GM23248 (cell line): ENCODE measurements around the gene PANX2. TPM values are rescaled to one million over a fixed set of nuclear protein-coding genes. Genes with fewer than 3 reads are reported as not detected.
A peak's percentile ranks its signal among the peaks of the same experiment; 100 is the strongest.

Experiments used
- DNase-seq: peaks from one replicate; pipeline ENCODE4 v3.0.0-alpha.2; 2015
- H2AFZ ChIP-seq: fragments of 200-600 bp; sonication (generic); 2 replicates; pipeline ENCODE4 v1.6.1; 2016; ENCODE audit warnings: antibody characterized with exemption
- H3F3A ChIP-seq: fragments of 200-600 bp; sonication (generic); 2 replicates; pipeline ENCODE4 v1.6.1; 2016; ENCODE audit warnings: mild to moderate bottlenecking, antibody characterized with exemption, mixed run types; ENCODE audit not compliant: insufficient read depth
- H3K27ac ChIP-seq: fragments of 200-600 bp; sonication (generic); 2 replicates; pipeline ENCODE4 v1.5.1; 2016; ENCODE audit warnings: mild to moderate bottlenecking
- H3K27me3 ChIP-seq: fragments of 200-600 bp; sonication (generic); replicated peaks from 2 replicates; pipeline ENCODE4 v1.6.1; 2016; ENCODE audit warnings: mild to moderate bottlenecking; ENCODE audit not compliant: insufficient read depth
- H3K36me3 ChIP-seq: fragments of 200-600 bp; sonication (generic); 2 replicates; pipeline ENCODE4 v1.6.1; 2016; ENCODE audit warnings: low read depth, mild to moderate bottlenecking
- H3K4me1 ChIP-seq: fragments of 200-600 bp; sonication (generic); 2 replicates; pipeline ENCODE4 v1.6.1; 2016; ENCODE audit warnings: mild to moderate bottlenecking; ENCODE audit not compliant: insufficient read depth
- H3K4me2 ChIP-seq: fragments of 200-600 bp; sonication (generic); one replicate; pipeline ENCODE4 v1.6.1; 2016; ENCODE audit warnings: mild to moderate bottlenecking; ENCODE audit not compliant: unreplicated experiment
- H3K4me3 ChIP-seq: fragments of 200-600 bp; sonication (generic); 2 replicates; pipeline ENCODE4 v1.5.1; 2016; ENCODE audit warnings: mild to moderate bottlenecking
- H3K79me2 ChIP-seq: fragments of 200-600 bp; sonication (generic); 2 replicates; pipeline ENCODE4 v1.6.1; 2016; ENCODE audit warnings: mild to moderate bottlenecking; ENCODE audit not compliant: insufficient read depth
- H3K9ac ChIP-seq: fragments of 200-600 bp; sonication (generic); 2 replicates; pipeline ENCODE4 v1.6.1; 2016; ENCODE audit warnings: mild to moderate bottlenecking
- H3K9me2 ChIP-seq: fragments of 200-600 bp; sonication (generic); 2 replicates; pipeline ENCODE4 v1.6.1; 2016; ENCODE audit warnings: mixed run types, mild to moderate bottlenecking, moderate library complexity; ENCODE audit not compliant: insufficient read depth
- H3K9me3 ChIP-seq: fragments of 200-600 bp; sonication (generic); one replicate; pipeline ENCODE4 v1.6.1; 2017; ENCODE audit warnings: low read depth
- H4K20me1 ChIP-seq: fragments of 200-600 bp; sonication (generic); 2 replicates; pipeline ENCODE4 v1.6.0; 2016; ENCODE audit not compliant: insufficient read depth
- EZH2 ChIP-seq: fragments of 200-600 bp; sonication (generic); IDR thresholded peaks from 2 replicates; pipeline ENCODE4 v1.6.1; 2018; ENCODE audit warnings: antibody characterized with exemption, mild to moderate bottlenecking; ENCODE audit not compliant: insufficient read depth, poor library complexity, severe bottlenecking
- EZH2phosphoT487 ChIP-seq: fragments of 200-600 bp; sonication (generic); IDR thresholded peaks from 2 replicates; pipeline ENCODE4 v1.6.1; 2018; ENCODE audit warnings: antibody characterized with exemption, moderate library complexity, mild to moderate bottlenecking, low read depth; ENCODE audit not compliant: insufficient read depth
- WGBS, 2 experiments: methylation state at CpG; one replicate each; pipeline ENCODE4 v1.1.6; 2015 to 2017; ENCODE audit warnings: low lambda C conversion rate in 2 of 2, low coverage in 1 of 2; ENCODE audit errors: missing lambda C conversion rate in 2 of 2; 5-methylcytosine and 5-hydroxymethylcytosine counted together
- in situ Hi-C: fragments of 300-500 bp; cut with MboI; formaldehyde crosslinking; loops from 2 replicates; pipeline ENCODE4 v1.15.0; 2020
- polyA plus RNA-seq: library from polyadenylated mRNA; unstranded; fragments of >200 nt; fragmentation: Nextera tagmentation; extraction: Ambion mirVana; gene quantifications from 2 replicates; pipeline ENCODE4 v1.2.1, GENCODE V29; 2016
- total RNA-seq: library from RNA; depleted of rRNA; stranded (reverse); fragments of >200 nt; shearing (Covaris generic); gene quantifications from 2 replicates; pipeline ENCODE4 v1.2.3, GENCODE V29; 2014

The PANX2 gene
- total and polyA plus RNA-seq, 2 experiments from 2014 or later: 0.18 TPM; not detected in 1

DNA sequence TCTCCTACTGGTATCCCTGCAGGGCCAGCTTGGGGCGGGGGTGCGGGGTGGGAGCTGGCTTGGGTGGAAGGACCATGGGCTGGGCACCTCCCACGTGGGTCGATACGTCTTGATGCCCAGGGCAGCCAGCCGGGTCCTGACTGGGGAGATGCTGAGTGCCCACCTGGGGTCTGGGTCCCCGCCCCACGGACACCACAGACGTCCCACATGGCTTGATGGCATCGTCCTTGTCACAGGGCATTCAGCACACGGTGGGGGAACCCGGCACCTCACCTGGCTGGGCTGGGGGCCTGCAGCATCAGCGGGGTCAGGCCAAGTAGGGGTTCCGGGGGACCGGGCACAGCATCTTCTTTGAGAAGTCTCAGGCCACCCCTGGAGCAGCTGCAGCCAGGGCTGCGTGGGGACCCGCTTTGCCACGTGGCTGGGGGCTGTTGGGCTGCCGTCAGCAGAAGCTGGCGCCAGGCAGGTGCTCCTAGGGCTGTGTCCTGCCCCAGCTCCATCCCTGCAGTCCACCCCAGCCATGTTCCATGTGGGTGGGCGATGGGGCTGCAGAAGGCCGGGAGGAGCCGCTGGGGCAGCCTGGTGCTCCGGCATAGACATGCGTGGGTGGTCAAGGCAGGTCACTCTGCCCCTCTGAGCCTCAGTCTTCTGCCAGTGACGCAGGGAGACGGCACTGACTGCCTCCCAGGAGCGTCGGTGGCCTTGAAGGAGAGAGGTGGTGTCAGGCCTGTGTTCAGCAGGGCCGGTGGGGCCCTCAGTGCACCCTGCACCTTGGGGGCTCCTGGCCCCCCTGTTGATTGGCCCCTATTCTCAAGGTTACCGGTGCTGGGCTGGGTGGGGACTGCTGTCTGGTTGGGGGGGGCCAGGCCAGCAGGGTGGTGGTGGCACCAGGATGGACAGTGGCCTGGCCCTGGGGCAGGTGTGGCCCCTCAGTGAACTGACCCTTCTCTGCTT is 38.7 kb downstream of the PANX2 start:
- WGBS, 2 experiments: 70 to 75% methylated on average over 27 to 28 of the region's 31 CpGs
- Histone ChIP-seq H3K36me3 (0 out of 2 replicates have a peak, but pooled peaks cover 15% of the 10 kb centered on the region), H4K20me1 (no peaks in the 10 kb centered on the region; the same call in 1 of the 2 replicates), H3K9me2 (no peaks in the 10 kb centered on the region), H3K9ac (no peak overlapping the region), H3K4me1 (no peaks in the 10 kb centered on the region), H3K79me2 (peaks cover 41% of the 10 kb centered on the region), H3K9me3 (no peaks in the 10 kb centered on the region), H2AFZ (no peak overlapping the region), H3K27ac (no peak overlapping the region), H3K27me3 (no peaks in the 10 kb centered on the region), H3F3A (peaks cover 8% of the 10 kb centered on the region; the same call in 1 of the 2 replicates), H3K4me3 (no peak overlapping the region), H3K4me2 (no peak overlapping the region)
- DNase-seq: no peak
- in situ Hi-C loops: no loop called here
- TF ChIP-seq EZH2phosphoT487: no peak
- TF ChIP-seq EZH2: no peak

DNA sequence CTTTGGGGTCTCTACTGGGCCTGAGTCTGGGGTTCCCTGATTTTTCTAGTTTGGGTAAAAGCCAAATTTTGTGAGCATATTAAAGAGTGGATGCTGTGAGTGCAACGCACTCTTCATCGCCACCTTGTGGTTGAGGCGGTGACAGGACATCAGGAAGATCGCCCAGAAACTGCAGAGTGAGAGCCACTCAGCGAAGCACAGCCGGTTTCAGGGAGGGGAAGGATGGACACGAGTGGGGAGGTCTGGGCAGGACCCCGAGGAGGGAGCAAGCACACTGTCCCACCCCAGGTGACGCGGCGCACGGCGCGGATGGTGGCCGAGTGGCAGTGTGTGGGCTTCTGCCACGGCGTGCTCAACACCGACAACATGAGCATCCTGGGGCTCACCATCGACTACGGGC is 39.4 kb downstream of the PANX2 start:
- 61 to 66% methylated on average over 20 of the region's 20 CpGs for WGBS, 2 experiments
- H4K20me1 ChIP-seq: no peaks in the 10 kb centered on the region; the same call in 1 of the 2 replicates
- H3K36me3 ChIP-seq: 0 out of 2 replicates have a peak, but pooled peaks cover 15% of the 10 kb centered on the region

GRCh38 chr22:50210378-50211139 is 40.0 kb downstream of the PANX2 start:
- H3K4me2 ChIP-seq: no peak overlapping the region
- no peaks in the 10 kb centered on the region; the same call in 1 of the 2 replicates for H4K20me1 ChIP-seq
- TF ChIP-seq EZH2 (no peak), EZH2phosphoT487 (no peak)
- H2AFZ ChIP-seq: no peak overlapping the region
- H3K9me3 ChIP-seq: no peaks in the 10 kb centered on the region
- H3K79me2 ChIP-seq: peaks cover 44% of the 10 kb centered on the region
- no peak for DNase-seq
- in situ Hi-C loops: no loop called here
- H3K27me3 ChIP-seq: no peaks in the 10 kb centered on the region
- WGBS, 2 experiments: 88 to 90% methylated on average over 32 of the region's 32 CpGs
- no peak overlapping the region for H3K4me3 ChIP-seq
- peaks cover 8% of the 10 kb centered on the region; the same call in 1 of the 2 replicates for H3F3A ChIP-seq
- no peak overlapping the region for H3K9ac ChIP-seq
- H3K9me2 ChIP-seq: no peaks in the 10 kb centered on the region
- H3K36me3 ChIP-seq: 0 out of 2 replicates have a peak, but pooled peaks cover 15% of the 10 kb centered on the region
- H3K27ac ChIP-seq: no peak overlapping the region
- no peaks in the 10 kb centered on the region for H3K4me1 ChIP-seq

More for the DNA sequence above, 39.4 kb downstream of the PANX2 start:
- Histone ChIP-seq H3K79me2 (peaks cover 41% of the 10 kb centered on the region), H3K4me1 (no peaks in the 10 kb centered on the region), H3K9me3 (no peaks in the 10 kb centered on the region), H3K9me2 (no peaks in the 10 kb centered on the region), H3K27me3 (no peaks in the 10 kb centered on the region), H3K4me3 (no peak overlapping the region), H2AFZ (no peak overlapping the region), H3K27ac (no peak overlapping the region), H3K9ac (no peak overlapping the region), H3K4me2 (no peak overlapping the region), H3F3A (peaks cover 8% of the 10 kb centered on the region; the same call in 1 of the 2 replicates)
- no peak for TF ChIP-seq EZH2
- TF ChIP-seq EZH2phosphoT487: no peak
- in situ Hi-C loops: no loop called here
- DNase-seq: peak; percentile 75

GRCh38 chr22:50211147-50211546 is 40.6 kb downstream of the PANX2 start:
- no peak for DNase-seq
- Histone ChIP-seq H3K4me3 (no peak overlapping the region), H3K9me3 (no peaks in the 10 kb centered on the region), H3K27ac (no peak overlapping the region), H3K79me2 (peaks cover 40% of the 10 kb centered on the region), H3K9ac (no peak overlapping the region), H3K4me2 (no peak overlapping the region), H3F3A (peaks cover 8% of the 10 kb centered on the region; the same call in 1 of the 2 replicates), H4K20me1 (no peaks in the 10 kb centered on the region; the same call in 1 of the 2 replicates), H2AFZ (no peak overlapping the region), H3K9me2 (no peaks in the 10 kb centered on the region), H3K4me1 (no peaks in the 10 kb centered on the region), H3K36me3 (0 out of 2 replicates have a peak, but pooled peaks cover 15% of the 10 kb centered on the region), H3K27me3 (no peaks in the 10 kb centered on the region)
- 87 to 89% methylated on average over 14 of the region's 14 CpGs for WGBS, 2 experiments
- TF ChIP-seq EZH2phosphoT487 (no peak), EZH2 (no peak)
- in situ Hi-C loops: no loop called here
